WTC11 (cell line): ENCODE data around the gene KRT72. TPM values are rescaled to one million over a fixed set of nuclear protein-coding genes. Genes with fewer than 3 reads are reported as not detected.

Experiments used
- ATAC-seq: fragments of 200-7000 bp; cut with Tn5 transposase; 2 replicates; pipeline ENCODE4 v1.10.0; 2021; ENCODE audit warnings: mild to moderate bottlenecking, moderate library complexity
- CTCF ChIA-PET: fragments of 300-600 bp; sonication (Branson Sonifier 250); formaldehyde crosslinking; loops from one replicate; lab custom pipeline; 2021; ENCODE audit warnings: antibody characterized with exemption; lab: Charles Lee
- POLR2A ChIA-PET: fragments of 350-600 bp; sonication (Branson Sonifier 250); formaldehyde crosslinking; loops from one replicate; lab custom pipeline; 2021; ENCODE audit warnings: antibody characterized with exemption; lab: Charles Lee
- DNase-seq: peaks from one replicate; pipeline ENCODE4 v3.0.0; 2021; ENCODE audit warnings: low spot score
- H3K27ac Mint-ChIP-seq: 2 replicates; pipeline ENCODE4 v1.8.0; 2021; ENCODE audit warnings: mixed read lengths
- H3K27me3 Mint-ChIP-seq: 2 replicates; pipeline ENCODE4 v1.8.0; 2021; ENCODE audit warnings: low read depth, mild to moderate bottlenecking, moderate library complexity, mixed read lengths
- H3K36me3 Mint-ChIP-seq: 2 replicates; pipeline ENCODE4 v1.8.0; 2021; ENCODE audit warnings: mixed read lengths
- H3K4me1 Mint-ChIP-seq: 2 replicates; pipeline ENCODE4 v1.8.0; 2022; ENCODE audit warnings: mixed read lengths
- H3K4me3 Mint-ChIP-seq: 2 replicates; pipeline ENCODE4 v1.8.0; 2021; ENCODE audit warnings: mild to moderate bottlenecking, moderate library complexity, mixed read lengths
- H3K9me3 Mint-ChIP-seq: 2 replicates; pipeline ENCODE4 v1.8.0; 2021; ENCODE audit warnings: mixed read lengths
- ARID4B ChIP-seq: sonication (generic); formaldehyde crosslinking; IDR thresholded peaks from 2 replicates; pipeline ENCODE4 v1.8.0; 2023; ENCODE audit warnings: missing genetic modification reagents, mild to moderate bottlenecking, borderline replicate concordance
- FOXP4 ChIP-seq: sonication (generic); formaldehyde crosslinking; IDR thresholded peaks from 2 replicates; pipeline ENCODE4 v1.8.0; 2022; ENCODE audit warnings: mild to moderate bottlenecking, missing genetic modification reagents
- KAT7 ChIP-seq: sonication (generic); formaldehyde crosslinking; IDR thresholded peaks from 2 replicates; pipeline ENCODE4 v1.8.1; 2023; ENCODE audit warnings: missing genetic modification reagents, mild to moderate bottlenecking, borderline replicate concordance
- MLX ChIP-seq: sonication (generic); formaldehyde crosslinking; IDR thresholded peaks from 2 replicates; pipeline ENCODE4 v1.8.1; 2023; ENCODE audit warnings: mild to moderate bottlenecking, missing genetic modification reagents, moderate library complexity
- NR2C2 ChIP-seq: sonication (generic); formaldehyde crosslinking; IDR thresholded peaks from 2 replicates; pipeline ENCODE4 v1.8.0; 2022; ENCODE audit warnings: mild to moderate bottlenecking, missing genetic modification reagents
- RORB ChIP-seq: fragments of 250-450 bp; sonication (Bioruptor Pico); IDR thresholded peaks from 2 replicates; pipeline ENCODE4 v1.9.0; 2021; ENCODE audit warnings: mild to moderate bottlenecking
- STAT6 ChIP-seq: sonication (generic); formaldehyde crosslinking; conservative IDR thresholded peaks from 2 replicates; pipeline ENCODE4 v1.8.1; 2023; ENCODE audit warnings: mild to moderate bottlenecking, low read depth, missing genetic modification reagents, moderate library complexity
- USF2 ChIP-seq: sonication (generic); formaldehyde crosslinking; IDR thresholded peaks from 2 replicates; pipeline ENCODE4 v1.8.1; 2023; ENCODE audit warnings: mild to moderate bottlenecking, missing genetic modification reagents, moderate library complexity
- ZNF281 ChIP-seq: sonication (generic); formaldehyde crosslinking; IDR thresholded peaks from 2 replicates; pipeline ENCODE4 v1.8.0; 2023; ENCODE audit warnings: mild to moderate bottlenecking, missing genetic modification reagents
- ZNF423 ChIP-seq: fragments of 250-450 bp; sonication (Bioruptor Pico); IDR thresholded peaks from 2 replicates; pipeline ENCODE4 v2.1.2; 2022; ENCODE audit warnings: mild to moderate bottlenecking, moderate library complexity
- ZNF512 ChIP-seq: sonication (generic); formaldehyde crosslinking; IDR thresholded peaks from 2 replicates; pipeline ENCODE4 v1.8.1; 2022; ENCODE audit warnings: missing genetic modification reagents, borderline replicate concordance
- ZNF671 ChIP-seq: fragments of 250-450 bp; sonication (Bioruptor Pico); IDR thresholded peaks from 2 replicates; pipeline ENCODE4 v1.8.0; 2021; ENCODE audit warnings: mild to moderate bottlenecking
- ZSCAN18 ChIP-seq: fragments of 250-450 bp; sonication (Bioruptor Pico); IDR thresholded peaks from 2 replicates; pipeline ENCODE4 v2.1.2; 2022; ENCODE audit warnings: mild to moderate bottlenecking, moderate library complexity
- total RNA-seq: library from RNA; stranded (reverse); gene quantifications from 3 replicates; pipeline ENCODE4 v1.2.3, GENCODE V29; 2021

Gene KRT72
- total RNA-seq, 1 experiment from 2014 or later: not detected

- TF ChIP-seq ZSCAN18 (CRISPR knock-in tag): no peak
- TF ChIP-seq, all 79 proteins: peak for 0
These were observed 20.8 kb downstream of the KRT72 start (continued) for GRCh38 chr12:52580496-52580895.

- Mint-ChIP-seq H3K9me3 (no peaks in the 10 kb centered on the region), H3K36me3 (no peaks in the 10 kb centered on the region), H3K4me1 (peaks cover 6% of the 10 kb centered on the region), H3K27ac (no peak overlapping the region), H3K27me3 (no peaks in the 10 kb centered on the region), H3K4me3 (no peak overlapping the region)
- ATAC-seq (no peak), DNase-seq (no peak)
- POLR2A ChIA-PET: no interaction called here
- TF ChIP-seq RORB (no peak), NR2C2 (no peak), ZNF671 (CRISPR knock-in tag) (no peak), STAT6 (no peak)
- CTCF ChIA-PET: interaction anchor here (0.7 to 2.5 kb wide), 5 partner anchors 78 to 300 kb away, joined by 3 to 12 read pairs (median 5); no protein-coding TSS in a partner anchor
These were observed 21.5 kb downstream of the KRT72 start for GRCh38 chr12:52579468-52580465.

GRCh38 chr12:52578469-52578868 lies 22.8 kb downstream of the KRT72 start:
- no peak for ATAC-seq
- Mint-ChIP-seq H3K27me3 (no peaks in the 10 kb centered on the region), H3K36me3 (no peaks in the 10 kb centered on the region), H3K4me1 (peaks cover 6% of the 10 kb centered on the region), H3K4me3 (no peak overlapping the region), H3K9me3 (no peaks in the 10 kb centered on the region), H3K27ac (no peak overlapping the region)
- no peak for DNase-seq
- ChIA-PET CTCF (interaction anchor here (0.8 to 2.1 kb wide), 11 partner anchors 9 to 422 kb away, joined by 3 to 15 read pairs (median 6); no protein-coding TSS in a partner anchor), POLR2A (interaction anchor here (0.6 kb wide), 1 partner anchor 121 kb away, joined by 6 read pairs; no protein-coding TSS in a partner anchor)
- TF ChIP-seq MLX (no peak), ZNF281 (CRISPR knock-in tag) (no peak), ARID4B (no peak), ZNF512 (CRISPR knock-in tag) (no peak), KAT7 (CRISPR knock-in tag) (no peak), ZNF423 (no peak), FOXP4 (no peak), USF2 (CRISPR knock-in tag) (no peak)
